GM21423 (cell line): ENCODE data around the gene WDR37.
"Not testable (repeated sequence)": the region's sequence is repeated elsewhere in the genome, so short reads cannot be mapped to it uniquely, and the experiment has no call there.

Source experiments
- ATAC-seq: cut with Tn5 transposase; IDR thresholded peaks from one replicate; pipeline ENCODE4 v1.9.1; 2021; ENCODE audit warnings: mild to moderate bottlenecking, moderate library complexity; ENCODE audit not compliant: unreplicated experiment

The WDR37 gene

DNA sequence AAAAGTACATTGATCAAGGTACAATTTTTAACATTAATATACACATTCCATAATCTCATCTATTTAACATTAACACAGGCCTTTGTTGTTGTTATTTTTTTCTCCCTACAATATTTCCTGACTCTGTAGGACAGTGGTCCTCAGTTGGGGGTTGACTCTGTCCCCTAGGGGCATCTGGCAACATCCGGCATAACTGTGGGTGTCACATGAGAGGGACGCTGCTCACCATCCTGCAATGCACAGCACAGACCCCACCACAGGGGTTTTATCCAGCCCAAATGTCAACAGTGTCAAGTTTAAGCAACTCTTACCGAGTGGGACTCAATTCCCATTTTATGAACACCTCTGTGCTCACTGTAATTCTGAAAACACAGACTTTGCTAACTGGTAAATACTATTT, 16.1 kb upstream of the WDR37 start:
- no peak for ATAC-seq

DNA sequence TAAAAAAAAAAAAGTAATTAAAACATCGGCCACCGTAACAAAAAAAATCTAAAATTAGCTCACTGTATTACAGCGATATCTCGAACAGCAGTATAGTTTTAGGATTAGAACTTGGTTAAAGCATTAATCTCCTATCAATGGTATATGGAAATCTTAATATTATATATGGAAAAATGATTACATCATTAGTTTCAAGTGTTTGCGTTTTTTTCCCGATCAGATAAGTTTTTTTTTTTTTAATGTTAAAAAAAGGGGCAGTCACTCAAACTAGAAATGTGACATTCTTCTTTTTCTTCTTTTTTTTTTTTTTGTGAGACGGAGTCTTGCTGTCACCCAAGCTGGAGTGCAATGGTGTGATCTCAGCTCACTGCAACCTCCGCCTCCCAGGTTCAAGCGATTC, 14.7 kb upstream of the WDR37 start:
- no peak for ATAC-seq

DNA sequence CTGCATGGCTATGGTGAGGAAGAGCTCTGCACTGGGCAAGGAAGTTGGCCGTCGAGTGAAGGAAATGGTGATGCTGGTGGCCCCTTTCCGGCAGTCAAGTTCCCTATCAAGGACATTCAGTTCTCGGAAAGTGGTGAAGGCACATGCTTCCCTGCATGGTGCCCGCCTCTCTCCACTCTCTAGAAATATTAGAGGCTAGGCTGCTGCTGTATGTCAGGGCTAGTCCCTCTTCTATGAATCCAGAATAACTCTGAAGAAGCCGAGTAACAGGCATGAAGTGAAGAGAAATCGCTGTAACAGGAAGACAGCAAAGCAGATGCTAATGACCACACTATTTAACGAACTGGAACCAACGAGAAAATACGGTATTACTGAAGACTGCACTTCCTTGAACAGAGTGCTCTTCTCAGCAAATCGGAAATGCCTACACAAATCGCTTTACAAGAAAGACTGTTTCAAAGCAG, 12.6 kb upstream of the WDR37 start:
- ATAC-seq = peak; percentile 53

DNA sequence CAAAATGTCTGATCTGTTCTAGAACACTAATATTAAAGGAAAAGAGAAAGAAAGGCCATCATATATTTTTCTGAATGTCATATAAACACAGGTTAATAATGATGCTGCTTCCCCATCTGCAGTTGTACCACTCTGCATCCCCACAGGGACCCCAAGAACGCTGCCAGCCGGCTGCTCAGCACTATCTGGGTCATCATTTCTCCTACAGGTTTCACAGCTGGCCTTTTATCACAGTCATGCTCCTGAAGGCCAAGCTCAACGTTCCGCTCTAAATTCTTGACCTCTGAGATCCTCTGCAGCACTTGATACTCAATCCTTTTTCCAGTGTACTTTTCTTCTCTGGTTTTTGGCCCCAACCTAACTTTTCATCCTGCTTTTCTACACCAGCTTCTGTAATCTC, 12.0 kb upstream of the WDR37 start:
- no peak for ATAC-seq

DNA sequence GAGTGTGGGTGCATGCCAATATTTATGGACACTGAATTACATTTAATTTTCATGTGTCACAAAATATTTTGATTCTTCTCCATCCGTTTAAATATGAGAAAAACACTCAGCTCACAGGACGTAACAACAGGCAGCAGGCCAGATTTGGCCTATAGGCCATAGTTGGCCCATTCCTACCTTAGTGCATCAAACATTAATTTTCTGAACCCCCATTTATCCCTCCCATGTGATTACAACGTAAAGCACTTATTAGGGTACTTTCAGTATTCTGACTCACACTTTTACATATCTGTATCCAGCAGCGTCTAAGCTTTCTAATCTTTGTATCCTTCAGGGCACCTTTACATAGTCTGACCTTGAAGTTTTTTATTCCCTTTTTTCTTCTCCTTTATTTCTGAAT, 11.2 kb upstream of the WDR37 start:
- ATAC-seq = no peak

DNA sequence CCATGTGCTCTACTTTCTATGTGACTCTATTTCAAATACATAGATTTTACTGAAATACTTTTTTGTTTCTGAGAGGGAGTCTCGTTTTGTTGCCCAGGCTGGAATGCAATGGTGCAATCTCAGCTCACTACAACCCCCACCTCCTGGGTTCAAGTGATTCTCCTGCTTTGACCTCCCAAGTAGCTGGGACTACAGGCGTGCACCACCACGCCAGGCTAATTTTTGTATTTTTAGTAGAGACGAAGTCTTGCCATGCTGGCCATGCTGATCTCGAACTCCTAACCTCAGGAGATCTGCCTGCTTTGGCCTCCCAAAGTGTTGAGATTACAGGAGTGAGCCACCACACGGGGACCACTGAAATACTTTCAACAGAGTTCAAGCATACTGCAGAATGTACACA, 10.8 kb upstream of the WDR37 start:
- ATAC-seq = no peak

DNA sequence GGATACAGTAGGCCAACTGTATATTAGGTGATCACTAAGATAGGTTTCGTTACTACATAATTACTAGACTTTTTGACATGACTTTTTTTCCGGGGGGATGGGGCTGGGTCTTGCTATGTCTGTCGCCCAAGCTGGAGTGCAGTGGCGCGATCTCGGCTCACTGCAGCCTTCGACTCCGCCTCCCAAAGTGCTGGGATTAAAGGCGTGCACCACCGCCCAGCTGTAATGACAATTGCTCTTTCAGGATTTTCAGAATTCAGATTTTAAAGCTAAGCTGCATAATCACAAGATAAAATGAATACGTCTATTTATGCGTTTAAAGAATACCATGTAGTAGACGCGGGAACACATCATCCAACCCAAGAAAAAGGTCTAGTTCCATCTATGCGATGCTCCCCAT, 8.2 kb upstream of the WDR37 start:
- no peak for ATAC-seq

DNA sequence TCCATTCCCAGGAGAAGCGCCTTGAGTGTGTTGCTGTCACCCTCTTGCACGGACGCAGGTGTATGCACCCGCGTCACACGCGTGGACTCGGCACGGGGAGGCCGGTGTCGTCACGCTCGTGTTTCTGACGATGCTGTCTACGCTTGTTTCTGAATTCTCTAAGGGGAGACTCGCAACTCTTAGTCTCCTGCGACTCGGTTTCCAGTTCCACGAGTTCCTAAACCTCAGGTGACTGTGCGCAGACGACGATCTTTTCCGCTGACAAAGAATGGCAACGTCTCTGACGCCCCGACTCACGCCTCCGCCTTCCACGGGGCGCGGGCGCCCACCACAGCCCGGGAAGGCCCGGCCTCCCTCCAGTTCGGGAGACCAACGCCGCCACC, 7.8 kb upstream of the WDR37 start:
- no peak for ATAC-seq

DNA sequence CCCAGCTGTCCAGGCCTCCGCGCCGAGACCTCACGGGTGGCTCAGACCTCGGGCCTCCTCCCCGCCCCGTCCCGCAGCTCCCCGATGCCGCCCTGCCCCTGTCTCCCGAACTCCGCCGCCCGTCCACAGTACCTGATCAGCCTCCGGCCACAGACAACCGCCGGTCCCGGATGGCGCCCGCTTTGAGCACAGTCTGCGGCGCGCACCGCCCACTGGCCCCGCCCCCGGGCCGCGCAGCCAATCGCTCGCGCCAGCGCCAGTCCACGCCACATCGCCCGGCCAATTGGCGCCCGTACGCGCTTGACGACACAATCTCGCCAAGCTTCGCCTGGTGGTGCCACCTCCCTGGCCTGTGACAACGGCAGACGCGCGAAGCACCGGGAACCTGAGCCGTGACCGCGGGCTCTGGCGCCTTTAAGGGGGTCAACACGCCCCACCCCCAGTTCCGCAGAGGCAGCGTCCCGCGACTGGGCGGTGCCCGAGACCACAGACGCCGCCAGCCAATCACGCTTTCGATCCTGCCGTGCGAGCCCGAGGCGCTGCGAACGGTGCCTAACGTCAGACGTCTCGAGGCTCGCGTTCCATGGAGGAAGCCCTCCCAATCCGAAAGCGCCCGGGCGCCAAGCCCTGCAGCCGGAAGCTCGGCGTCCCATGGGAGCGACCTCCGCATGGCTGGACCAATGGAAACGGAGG, 7.3 kb upstream of the WDR37 start, which contains the start of gene IDI1:
Gene IDI1, minus strand, starts transcription at position 388 of the 693 bp plus-strand sequence. Its CDS starts 116 bp downstream, at position 272.
- peak; percentile 76 for ATAC-seq

DNA sequence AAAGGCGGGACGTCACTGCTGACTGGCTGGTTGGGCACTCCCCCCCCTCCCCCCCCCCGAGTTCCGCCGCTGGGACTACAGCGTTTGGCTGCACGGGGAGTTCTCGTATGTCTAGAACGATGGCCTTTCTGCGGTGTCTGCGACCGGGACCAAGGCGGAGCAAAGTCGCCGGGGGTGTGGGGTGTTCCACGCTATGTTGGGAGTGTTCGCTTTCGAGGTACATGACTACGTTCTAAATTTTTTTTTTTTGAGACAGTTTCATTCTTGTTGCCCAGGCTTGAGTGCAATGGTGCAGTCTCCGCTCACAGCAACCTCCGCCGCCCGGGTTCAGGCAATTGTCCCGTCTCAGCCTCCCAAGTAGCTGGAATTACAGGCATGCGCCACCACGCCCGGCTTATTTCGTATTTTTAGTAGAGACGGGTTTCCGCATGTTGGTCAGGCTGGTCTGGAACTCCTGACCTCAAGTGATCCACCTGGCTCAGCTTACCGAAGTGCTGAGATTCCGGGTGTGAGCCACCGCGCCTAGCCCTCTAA, 6.7 kb upstream of the WDR37 start:
- ATAC-seq = no peak

DNA sequence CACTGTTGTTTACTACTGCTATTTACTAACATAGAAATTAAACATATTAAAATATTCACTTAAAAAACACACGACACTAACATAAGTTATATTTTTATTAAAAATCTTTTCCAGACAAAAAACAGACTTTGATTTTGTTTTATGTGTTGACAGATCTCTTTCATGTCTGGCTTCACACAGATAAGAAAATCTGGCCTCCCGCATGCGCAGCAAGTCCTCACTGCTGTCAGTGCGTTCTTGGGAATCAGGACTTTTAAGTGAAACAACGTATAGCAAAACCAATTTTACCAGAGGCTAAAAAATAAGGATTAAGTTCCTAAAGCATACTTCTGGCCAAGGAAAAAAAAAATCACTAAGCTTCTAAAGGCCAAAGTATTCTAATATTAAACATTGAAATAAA, 6.0 kb upstream of the WDR37 start:
- no peak for ATAC-seq

DNA sequence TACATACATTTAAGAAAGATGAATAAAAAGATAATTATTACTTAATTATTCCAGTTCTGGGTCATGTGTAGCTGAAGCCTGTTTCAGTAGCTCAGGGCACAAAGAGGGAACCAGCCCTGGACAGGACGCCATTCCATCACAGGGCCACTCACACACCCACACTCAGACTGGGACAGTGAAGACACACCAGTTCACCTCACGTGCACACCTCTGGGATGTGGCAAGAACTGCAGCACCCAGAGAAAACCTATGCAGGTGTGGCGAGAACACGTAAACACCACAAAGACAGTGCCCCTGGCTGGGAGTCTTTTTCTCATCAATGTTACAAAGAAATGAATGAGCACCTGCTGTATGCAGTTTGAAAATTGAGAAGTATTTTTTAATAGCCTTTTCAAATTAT, 5.6 kb upstream of the WDR37 start:
- ATAC-seq = no peak

DNA sequence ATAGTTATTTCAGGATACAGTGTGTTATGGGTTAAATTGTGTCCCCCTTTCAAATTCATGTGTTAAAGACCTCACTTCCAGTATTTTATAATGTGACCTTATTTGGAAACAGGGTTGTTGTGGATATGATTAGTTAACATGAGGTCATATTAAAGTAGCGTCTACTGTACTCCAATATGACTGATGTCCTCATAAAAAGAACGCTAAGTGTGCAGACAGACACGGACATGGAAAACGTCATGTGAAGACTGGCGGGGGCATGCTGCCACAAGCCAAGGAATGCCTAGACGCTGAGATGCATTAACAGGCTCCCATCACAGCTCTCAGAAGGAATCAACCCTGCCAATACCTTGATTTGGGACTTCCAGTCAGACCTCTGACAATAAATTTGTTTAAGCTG, 1.5 kb upstream of the WDR37 start:
- no peak for ATAC-seq

DNA sequence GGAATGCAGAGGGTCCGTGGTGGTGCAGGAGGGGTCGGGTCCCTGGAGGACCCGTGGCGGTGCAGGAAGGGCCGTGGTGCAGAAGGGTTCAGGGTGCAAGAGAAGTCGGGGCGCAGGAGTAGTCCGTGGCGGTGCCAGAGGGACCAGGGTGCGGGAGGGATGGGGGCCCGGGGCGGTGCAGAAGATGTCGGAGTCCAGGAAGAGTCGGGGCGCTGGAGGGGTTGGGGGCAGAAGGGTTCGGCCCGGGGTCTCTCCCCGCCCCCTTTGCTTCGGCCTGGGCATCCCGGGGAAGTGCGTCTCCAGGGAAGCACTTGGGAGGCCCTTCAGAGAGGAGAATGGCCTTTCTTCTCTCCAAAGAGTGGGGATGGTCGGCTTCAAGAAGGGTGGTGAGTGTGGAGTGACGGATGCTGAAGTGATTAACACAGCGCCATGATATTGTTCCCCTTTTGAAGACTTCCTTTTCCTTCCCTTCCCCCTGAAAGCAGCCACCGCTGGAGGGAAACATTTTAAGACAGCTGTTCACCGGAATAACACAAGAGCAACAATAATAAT, 997 bp downstream of the WDR37 start:
- peak; percentile 10 for ATAC-seq

DNA sequence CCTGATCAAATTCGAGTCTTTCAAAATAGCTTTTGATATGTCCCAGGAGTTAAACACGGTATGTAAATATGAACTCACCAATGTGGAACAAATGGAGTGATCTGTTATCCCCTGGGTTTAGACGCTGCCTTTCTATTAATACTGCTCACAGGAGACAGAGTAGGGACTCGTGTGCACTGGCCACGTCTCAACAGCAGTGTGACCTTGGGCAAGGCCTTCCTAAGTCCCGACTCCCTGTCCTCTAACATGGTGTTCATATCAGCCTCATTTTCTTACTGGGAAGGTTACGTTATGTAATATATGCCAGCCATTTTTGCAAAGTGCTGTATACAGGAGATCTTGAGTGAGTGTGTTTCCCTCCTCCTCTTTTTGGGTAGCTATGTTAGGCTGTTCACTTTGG, 1.8 kb downstream of the WDR37 start:
- ATAC-seq = no peak

DNA sequence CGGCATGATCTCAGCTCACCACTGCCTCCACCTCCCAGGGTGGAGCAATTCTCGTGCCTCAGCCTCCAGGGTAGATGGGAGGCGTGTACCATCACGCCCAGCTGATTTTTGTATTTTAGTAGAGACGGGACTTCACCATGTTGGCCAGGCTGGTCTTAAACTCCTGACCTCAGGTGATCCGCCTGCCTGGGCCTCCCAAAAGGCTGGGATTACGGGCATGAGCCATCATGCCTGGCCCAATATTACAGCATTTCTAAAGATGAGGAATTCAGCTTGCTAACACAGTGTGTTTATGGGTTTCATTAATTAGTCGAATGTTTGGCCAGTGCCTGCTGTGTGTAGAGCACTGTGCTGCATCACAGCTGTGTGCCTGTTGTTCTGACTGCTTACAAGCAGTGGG, 3.7 kb downstream of the WDR37 start:
- no peak for ATAC-seq

DNA sequence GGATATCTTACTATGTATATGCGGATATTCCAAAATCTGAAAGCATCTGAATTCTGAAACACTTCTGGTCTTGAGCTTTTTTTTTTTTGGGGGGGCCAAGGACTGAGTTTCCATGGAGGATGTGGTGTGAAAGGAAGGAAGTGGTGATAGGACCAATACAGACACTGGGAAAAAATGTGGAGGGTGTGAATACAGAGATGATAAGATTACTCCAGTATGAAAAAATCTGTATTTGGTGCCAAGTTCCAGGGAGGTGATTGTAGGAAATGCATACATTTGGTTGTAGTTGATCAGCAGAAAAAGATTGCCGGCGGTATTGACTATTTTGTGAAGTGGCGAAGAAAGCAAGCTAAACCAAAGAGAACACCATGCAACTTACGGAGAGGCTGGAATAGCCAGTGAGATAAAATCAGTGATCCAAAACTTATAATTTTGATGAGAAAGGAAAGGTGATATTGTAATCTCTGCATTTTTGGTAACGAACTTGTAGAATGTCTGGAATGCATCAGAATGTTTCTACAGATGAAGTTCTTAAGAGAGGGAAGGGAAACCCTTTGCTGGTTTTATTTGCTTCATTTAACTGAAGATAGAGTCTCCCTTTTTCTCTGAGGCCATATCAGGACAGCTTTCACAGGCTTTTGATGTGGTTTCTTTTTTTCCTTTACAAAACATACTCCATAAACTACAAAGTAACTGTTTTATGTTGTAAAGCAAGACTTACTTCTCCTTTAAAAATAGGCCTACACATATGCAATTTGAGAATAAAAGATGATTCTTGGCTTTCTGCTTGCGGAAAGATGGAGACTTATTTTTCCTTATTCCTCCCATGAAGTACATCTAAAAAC, 6.0 kb downstream of the WDR37 start:
- ATAC-seq = no peak

DNA sequence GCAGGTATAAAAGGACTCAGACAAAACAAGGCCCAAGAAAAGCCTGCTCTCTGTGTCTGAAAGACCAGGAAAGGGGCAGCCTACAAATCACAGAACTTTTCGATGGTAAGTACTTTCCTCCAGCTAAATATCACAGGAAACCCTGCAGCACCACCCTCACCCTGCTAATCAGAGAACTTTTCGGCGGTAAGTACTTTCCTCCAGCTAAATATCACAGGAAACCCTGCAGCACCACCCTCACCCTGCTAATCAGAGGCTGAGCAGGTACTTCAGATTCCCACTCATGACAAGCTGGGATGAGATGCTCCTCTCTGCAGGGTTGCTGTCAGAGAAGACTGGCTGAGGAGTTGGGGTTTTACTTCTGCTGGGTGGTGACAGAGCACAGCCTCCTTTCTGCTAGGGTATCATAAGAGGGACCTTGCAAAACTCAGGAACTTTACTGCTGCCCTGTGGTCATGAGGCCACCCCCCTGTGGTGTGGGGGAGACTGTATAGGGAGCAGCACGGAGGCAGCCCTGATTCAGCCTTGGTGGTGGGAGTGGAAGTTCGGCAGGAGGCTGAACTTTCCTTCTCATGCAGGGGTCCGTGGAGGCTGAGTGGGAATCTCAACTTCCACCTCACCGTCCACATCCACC, 7.2 kb downstream of the WDR37 start:
- ATAC-seq = no peak

DNA sequence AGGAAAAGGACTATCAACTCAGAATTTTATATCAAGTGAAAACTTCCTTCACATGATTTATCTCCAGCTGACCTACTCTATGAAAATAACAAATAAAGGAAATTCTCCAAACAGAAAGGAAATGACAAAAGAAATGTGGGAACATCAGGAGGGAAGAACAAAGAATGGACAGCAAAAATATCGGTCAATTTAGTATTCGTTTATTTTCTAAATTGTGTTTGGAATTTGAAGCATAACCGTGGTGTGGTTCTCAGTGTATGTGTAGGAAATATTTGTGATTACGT, 8.7 kb downstream of the WDR37 start:
- ATAC-seq = no peak

DNA sequence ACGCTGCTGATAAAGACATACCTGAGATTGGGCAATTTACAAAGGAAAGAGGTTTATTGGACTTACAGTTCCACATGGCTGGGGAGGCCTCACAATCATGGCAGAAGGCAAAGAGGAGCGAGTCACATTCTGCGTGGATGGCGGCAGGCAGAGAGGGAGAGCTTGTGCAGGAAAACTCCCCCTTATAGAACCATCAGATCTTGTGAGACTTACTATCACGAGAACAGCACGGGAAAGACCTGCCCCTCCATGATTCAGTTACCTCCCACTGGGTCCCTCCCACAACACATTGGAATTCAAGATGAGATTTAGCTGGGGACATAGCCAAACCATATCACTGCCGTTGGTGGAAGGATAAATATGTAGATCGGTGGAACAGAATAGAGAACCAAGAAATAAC, 10.5 kb downstream of the WDR37 start:
- ATAC-seq = not testable (repeated sequence)
